NCI-H748 (cell line): Measurements from ENCODE around the gene SHISAL1.

Source experiments
- DNase-seq: peaks from one replicate; lab custom pipeline; 2025; ENCODE audit not compliant: unreplicated experiment; lab: John Stamatoyannopoulos, UW

SHISAL1 gene

DNA sequence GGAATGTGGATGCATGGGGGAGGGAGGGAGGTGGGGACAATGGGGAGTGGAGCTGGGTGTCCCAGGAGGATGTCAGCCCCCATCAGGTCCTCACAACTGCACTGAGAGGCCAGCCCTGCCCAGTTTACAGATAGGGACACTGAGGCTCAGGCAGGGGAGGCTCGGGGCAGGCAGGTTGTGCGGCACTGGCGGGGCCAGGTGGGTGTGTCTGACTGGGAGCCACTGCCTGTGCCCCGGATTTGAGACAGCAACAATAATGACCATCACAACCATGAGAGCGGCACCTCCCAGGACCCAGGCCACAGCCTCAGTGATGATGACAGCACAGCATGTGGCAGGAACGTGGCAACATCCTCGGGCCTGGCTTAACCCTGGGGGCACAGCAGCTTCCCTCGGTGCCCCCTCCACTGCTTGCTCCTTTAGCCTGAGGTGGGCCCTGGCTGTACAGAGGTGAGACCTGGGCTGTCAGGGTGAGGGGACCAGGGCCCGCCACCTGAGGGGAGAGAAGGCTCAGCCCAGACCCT lies 32.0 kb downstream of the SHISAL1 start:
- DNase-seq: no peak

DNA sequence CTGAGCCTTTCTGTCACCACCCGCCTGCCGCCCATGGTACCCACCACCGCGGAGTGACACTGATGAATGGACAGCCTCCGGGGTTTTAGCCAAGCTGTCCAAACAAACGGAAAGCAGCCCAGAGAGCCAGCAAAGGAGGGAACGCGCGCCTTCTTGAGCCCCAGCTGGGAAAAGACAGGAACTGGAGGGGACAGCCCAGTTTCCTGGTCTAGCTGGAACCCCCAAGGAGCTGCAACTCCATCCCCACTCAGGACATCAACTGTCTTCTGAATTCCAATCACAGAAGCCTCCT lies 33.7 kb downstream of the SHISAL1 start:
- DNase-seq: peak; percentile 35

- no peak for DNase-seq
Observed at GRCh38 chr22:44278243-44279068, 34.3 kb downstream of the SHISAL1 start.

- DNase-seq: no peak
Observed at GRCh38 chr22:44277386-44278135, 35.2 kb downstream of the SHISAL1 start.

GRCh38 chr22:44276706-44277356 lies 35.9 kb downstream of the SHISAL1 start:
- no peak for DNase-seq

- no peak for DNase-seq
Observed at GRCh38 chr22:44276041-44276440, 36.7 kb downstream of the SHISAL1 start.

DNA sequence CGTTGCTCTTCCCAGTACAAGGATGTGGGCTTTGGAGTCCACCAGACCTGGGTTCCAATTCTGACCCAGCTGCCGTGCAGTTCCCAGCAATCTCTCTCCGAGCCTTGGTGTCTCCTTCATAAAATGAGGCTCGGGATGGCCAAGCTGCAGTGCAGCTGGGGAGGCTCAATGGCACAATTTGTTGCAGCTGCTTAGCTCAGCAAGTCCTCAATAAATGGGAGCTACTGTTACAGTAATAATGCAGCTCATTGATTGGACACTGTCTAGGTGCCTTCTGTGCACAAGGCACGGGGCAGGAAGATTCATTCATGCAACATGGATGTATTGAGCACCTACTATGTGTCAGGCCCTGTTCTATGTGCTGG lies 37.1 kb downstream of the SHISAL1 start:
- no peak for DNase-seq

GRCh38 chr22:44274918-44275630 lies 37.7 kb downstream of the SHISAL1 start:
- DNase-seq: no peak

- no peak for DNase-seq
Observed at GRCh38 chr22:44273175-44273574, 39.6 kb downstream of the SHISAL1 start.

DNA sequence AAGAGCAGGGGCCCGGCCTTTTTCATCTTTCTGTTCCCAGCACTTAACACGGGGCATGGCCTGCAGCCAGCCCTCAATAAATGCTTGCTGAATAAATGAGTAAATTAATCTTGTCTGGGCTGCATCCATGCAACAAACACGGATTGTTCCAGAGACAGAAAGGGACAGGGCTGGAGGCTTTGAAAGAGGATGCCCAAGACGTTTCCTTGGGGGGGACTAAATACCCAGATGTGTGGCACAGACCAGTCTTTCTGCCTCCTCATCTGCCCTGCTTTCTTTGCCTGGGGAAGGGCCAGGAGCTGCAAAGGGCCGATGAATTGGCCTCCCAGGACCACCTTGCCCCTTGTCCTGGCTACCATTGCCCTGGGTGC lies 40.4 kb downstream of the SHISAL1 start:
- DNase-seq: no peak

- peak; percentile 44 for DNase-seq
Observed at GRCh38 chr22:44271732-44272400, 40.9 kb downstream of the SHISAL1 start.

- DNase-seq: no peak
Observed at GRCh38 chr22:44271010-44271500, 41.7 kb downstream of the SHISAL1 start.

GRCh38 chr22:44270556-44270880 lies 42.2 kb downstream of the SHISAL1 start:
- no peak for DNase-seq

DNA sequence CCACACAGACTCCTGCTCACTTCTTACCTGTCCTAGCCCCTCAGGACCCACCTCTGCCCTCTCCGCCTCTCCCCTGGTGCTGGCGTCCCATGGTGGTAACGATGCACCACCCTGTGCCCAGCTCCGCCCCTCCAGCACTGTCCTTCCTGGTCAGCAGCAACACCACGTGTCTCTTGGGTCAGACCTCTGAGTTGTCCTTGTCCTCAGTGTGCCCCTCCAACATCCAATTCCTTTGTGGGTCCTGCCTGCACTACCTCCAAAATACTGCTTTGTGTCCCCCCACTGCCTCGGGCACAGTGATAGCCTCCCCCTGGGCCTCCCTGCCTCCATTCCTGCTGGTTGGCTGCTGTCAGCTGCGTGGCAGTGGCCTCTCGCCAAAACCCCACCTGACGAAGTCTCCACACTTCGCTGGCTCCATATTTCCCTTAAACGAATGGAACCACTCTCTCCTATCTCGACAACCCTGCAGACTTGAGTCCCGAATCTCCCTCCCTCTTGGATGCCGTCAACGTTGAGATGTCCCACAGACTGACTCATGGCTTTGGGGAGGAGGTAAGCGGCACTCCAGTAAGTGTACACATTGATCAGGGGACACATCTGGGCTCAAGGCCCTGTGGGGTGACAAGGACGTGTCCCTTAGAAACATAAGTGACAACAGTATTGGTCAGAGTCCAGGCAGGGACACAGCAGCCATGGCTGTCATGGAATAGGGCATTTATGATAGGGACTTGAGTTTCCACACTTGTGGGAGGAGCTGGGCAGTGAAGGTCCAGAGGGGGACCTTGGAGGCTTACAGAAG lies 42.8 kb downstream of the SHISAL1 start:
- DNase-seq: no peak

DNA sequence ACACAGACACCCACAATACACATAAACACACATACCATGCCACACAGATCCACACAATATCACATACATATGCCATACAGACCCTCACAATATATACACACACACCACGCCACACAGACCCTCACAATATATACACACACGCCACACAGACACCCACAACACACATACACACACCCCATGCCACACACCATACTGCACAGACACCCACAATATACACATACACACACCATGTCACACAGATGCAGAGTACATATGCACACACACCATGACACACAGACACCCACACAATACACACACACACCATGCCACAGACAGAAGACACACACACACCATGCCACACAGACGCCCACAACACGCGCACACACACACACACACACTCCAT lies 43.6 kb downstream of the SHISAL1 start:
- no peak for DNase-seq

GRCh38 chr22:44268431-44269116 lies 44.2 kb downstream of the SHISAL1 start:
- no peak for DNase-seq

- no peak for DNase-seq
Observed at GRCh38 chr22:44267856-44268255, 44.9 kb downstream of the SHISAL1 start.

GRCh38 chr22:44266796-44267760 lies 45.7 kb downstream of the SHISAL1 start:
- DNase-seq: no peak
